Neural progenitor cell (in vitro differentiated cells): ENCODE results near the gene SUGCT.

Experiments used
- CTCF ChIP-seq: fragments of 200-600 bp; sonication (generic); IDR thresholded peaks from 2 replicates; pipeline ENCODE4 v1.5.1; 2017; ENCODE audit warnings: antibody characterized with exemption, mild to moderate bottlenecking
- EZH2 ChIP-seq: fragments of 200-600 bp; sonication (generic); IDR thresholded peaks from 2 replicates; pipeline ENCODE4 v1.6.1; 2017; ENCODE audit warnings: antibody characterized with exemption, mild to moderate bottlenecking, moderate library complexity
- EZH2phosphoT487 ChIP-seq: fragments of 200-600 bp; sonication (generic); IDR thresholded peaks from 2 replicates; pipeline ENCODE4 v1.6.1; 2017; ENCODE audit warnings: antibody characterized with exemption

GRCh38 chr7:40175725-40176510 is 41.1 kb downstream of the SUGCT start:
- TF ChIP-seq CTCF (no peak), EZH2 (no peak), EZH2phosphoT487 (no peak)
